Small intestine (tissue), 7 donors: ENCODE data around the gene STPG4. TPM values are rescaled to one million over a fixed set of nuclear protein-coding genes. Genes with fewer than 3 reads are reported as not detected.
"Not testable (repeated sequence)": the region's sequence is repeated elsewhere in the genome, so short reads cannot be mapped to it uniquely, and the experiment has no call there.

Source experiments
- DNase-seq, 2 donors: peaks; one replicate each; pipeline versions ENCODE4 v3.0.0 to v3.0.0-alpha.2; 2013
- FAIRE-seq: peaks from 2 replicates; lab custom pipeline; 2012; peaks lifted over from hg19 to GRCh38; lab: Jason Lieb, UNC
- H3K27ac ChIP-seq, 3 donors: one replicate each; pipeline ENCODE4 v1.5.1; 2013; ENCODE audit warnings: low read length in 2 of 3, mild to moderate bottlenecking in 2 of 3, control low read depth in 1 of 3, inconsistent platforms in 1 of 3, low read depth in 1 of 3, moderate library complexity in 1 of 3
- H3K27me3 ChIP-seq, 3 donors: one replicate each; pipeline ENCODE4 v1.6.1; 2013; ENCODE audit warnings: low read length in 3 of 3, inconsistent platforms in 1 of 3; ENCODE audit not compliant: control insufficient read depth in 3 of 3, insufficient read depth in 3 of 3
- H3K36me3 ChIP-seq, 3 donors: one replicate each; pipeline ENCODE4 v1.6.1; 2013; ENCODE audit warnings: low read length in 3 of 3, inconsistent platforms in 1 of 3, low read depth in 1 of 3, mild to moderate bottlenecking in 1 of 3, moderate library complexity in 1 of 3; ENCODE audit not compliant: control insufficient read depth in 3 of 3, insufficient read depth in 2 of 3
- H3K4me1 ChIP-seq, 3 donors: one replicate each; pipeline ENCODE4 v1.6.1; 2013; ENCODE audit warnings: low read length in 2 of 3, inconsistent platforms in 1 of 3, low read depth in 1 of 3, mild to moderate bottlenecking in 1 of 3, moderate library complexity in 1 of 3; ENCODE audit not compliant: control insufficient read depth in 3 of 3, insufficient read depth in 2 of 3
- H3K4me3 ChIP-seq, 3 donors: one replicate each; pipeline ENCODE4 v1.5.1; 2013; ENCODE audit warnings: low read length in 3 of 3, control low read depth in 1 of 3, inconsistent platforms in 1 of 3, low read depth in 1 of 3, mild to moderate bottlenecking in 1 of 3, moderate library complexity in 1 of 3
- H3K9me3 ChIP-seq, 2 donors: one replicate each; pipeline ENCODE4 v1.6.1; 2013; ENCODE audit warnings: low read depth in 1 of 2, low read length in 1 of 2; ENCODE audit not compliant: control insufficient read depth in 2 of 2, insufficient read depth in 1 of 2
- WGBS, 3 donors: extraction: QIAGEN DNeasy Blood & Tissue Kit; methylation state at CpG; one replicate each; pipeline ENCODE4 v1.1.7; 2013; 5-methylcytosine and 5-hydroxymethylcytosine counted together
- polyA plus RNA-seq, 4 donors: library from polyadenylated mRNA; stranded (reverse) in 3 of 4; unstranded in 1 of 4; fragments of 200-250 nt in 3 of 4; fragments of 120-200 nt in 1 of 4; gene quantifications; one replicate each; pipeline versions ENCODE4 v1.2.1 to v1.2.3, GENCODE V29; 2013
- donor health status: healthy with polysubstance abuse.
- donor health status: control.
- donor health status: control.
- donor health status: Bipolar disorder and iron deficiency.
- donor health status: healthy.

Gene STPG4
- polyA plus RNA-seq, 4 donors, result 0.06 to 0.12 TPM; not detected in 2

DNA sequence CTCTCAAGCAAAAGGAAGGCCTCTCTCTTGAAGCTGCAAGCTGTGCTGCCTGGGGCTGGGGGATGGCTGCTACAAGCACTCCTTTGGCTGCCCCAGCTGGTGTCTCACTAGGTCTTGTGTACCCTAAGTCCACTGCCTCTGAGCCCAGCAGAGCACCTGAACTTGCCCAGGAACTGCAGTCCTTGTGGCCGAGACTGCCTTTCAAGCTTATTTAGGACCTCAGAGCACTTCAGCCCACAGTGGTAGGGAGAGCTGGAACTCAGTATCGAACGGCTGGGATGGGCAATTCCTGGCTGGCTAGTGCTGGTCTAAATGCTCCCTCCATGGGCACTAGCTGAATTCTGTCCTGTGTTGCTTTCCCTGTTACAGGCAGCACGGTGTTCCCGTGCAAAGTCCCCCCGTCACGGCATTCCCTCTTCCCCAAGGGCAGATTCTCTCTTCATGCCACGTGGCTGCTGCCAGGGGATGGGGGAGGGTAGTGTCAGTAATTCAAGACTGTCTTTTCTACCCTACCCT, 25.9 kb downstream of the STPG4 start:
- no peak overlapping the region for H3K4me3 ChIP-seq
- H3K4me1 ChIP-seq, result peaks cover 0 to 10% (median 0%) of the 10 kb centered on the region in 3 donors
- FAIRE-seq (no peak), DNase-seq (peak in 1 of 2 donors; percentile 38)
- WGBS, 3 donors, result 68 to 82% (median 77%) methylated on average over 8 of the region's 8 CpGs
- no peaks in the 10 kb centered on the region for H3K36me3 ChIP-seq
- no peak overlapping the region for H3K27ac ChIP-seq
- peaks cover 0 to 11% of the 10 kb centered on the region in 2 donors for H3K9me3 ChIP-seq
- no peaks in the 10 kb centered on the region for H3K27me3 ChIP-seq

DNA sequence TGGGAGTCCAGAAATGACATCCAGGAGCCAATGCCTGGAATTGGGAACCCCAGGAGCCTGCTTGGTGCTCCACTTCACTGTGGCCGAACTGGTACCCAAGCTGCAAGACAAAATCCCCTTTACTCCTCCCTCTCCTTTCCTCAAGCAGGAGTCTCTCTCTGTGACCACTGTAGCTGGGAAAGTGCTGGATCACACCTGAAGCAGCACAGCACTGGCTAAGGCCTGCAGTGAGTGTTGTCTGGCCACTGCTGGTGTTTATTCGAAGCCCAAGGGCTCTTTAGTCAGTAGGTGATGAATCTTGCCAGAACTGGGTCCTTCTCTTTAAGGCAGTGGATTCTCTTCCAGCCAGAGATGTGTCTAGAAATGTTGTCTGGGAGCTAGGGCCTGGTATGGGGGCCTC, 26.4 kb downstream of the STPG4 start:
- no peak for DNase-seq
- Histone ChIP-seq H3K4me1 (peaks cover 0 to 10% (median 0%) of the 10 kb centered on the region in 3 donors), H3K27ac (no peak overlapping the region), H3K9me3 (peaks cover 0 to 11% of the 10 kb centered on the region in 2 donors), H3K27me3 (no peaks in the 10 kb centered on the region), H3K4me3 (no peak overlapping the region), H3K36me3 (no peaks in the 10 kb centered on the region)
- FAIRE-seq, result no peak
- 88 to 98% (median 95%) methylated on average over 2 of the region's 2 CpGs for WGBS, 3 donors

DNA sequence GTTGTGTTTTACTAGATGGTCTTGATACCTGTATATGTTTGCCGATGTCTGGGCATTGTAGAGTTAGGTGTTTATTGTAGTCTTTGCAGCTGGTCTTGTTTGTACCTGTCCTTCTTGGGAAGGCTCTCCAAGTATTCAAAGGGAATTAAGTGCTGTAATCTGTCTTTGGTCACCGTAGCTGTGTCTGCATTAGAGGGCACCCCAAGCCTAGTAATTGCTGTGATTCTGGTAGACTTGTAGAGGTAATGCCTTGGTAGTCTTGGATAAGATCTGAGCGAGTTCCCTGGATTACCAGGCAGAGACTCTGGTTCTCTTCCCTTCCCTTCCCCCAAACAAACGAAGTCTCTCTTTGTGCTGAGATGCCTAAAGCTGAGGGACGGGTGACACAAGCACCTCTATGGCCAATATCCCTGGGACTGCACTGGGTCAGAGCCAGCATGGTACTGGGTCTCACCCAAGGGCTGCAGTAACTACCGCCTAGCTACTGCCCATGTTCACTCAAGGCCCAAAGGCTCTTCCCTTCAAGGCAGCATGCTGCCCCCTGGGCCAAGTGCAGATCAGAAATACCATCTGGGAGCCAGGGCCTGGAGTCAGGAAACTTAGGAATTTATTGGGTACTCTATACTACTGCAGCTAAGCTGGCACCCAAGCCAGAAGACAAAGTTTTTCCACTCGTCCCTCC, 27.1 kb downstream of the STPG4 start:
- WGBS, 3 donors, result 72 to 83% (median 76%) methylated on average over 7 of the region's 7 CpGs
- Histone ChIP-seq H3K27me3 (no peaks in the 10 kb centered on the region), H3K9me3 (peaks cover 0 to 11% of the 10 kb centered on the region in 2 donors), H3K27ac (no peak overlapping the region), H3K4me3 (no peak overlapping the region), H3K4me1 (peaks cover 0 to 10% (median 0%) of the 10 kb centered on the region in 3 donors), H3K36me3 (no peaks in the 10 kb centered on the region)
- DNase-seq, result peak in 1 of 2 donors; percentile 18
- no peak for FAIRE-seq

DNA sequence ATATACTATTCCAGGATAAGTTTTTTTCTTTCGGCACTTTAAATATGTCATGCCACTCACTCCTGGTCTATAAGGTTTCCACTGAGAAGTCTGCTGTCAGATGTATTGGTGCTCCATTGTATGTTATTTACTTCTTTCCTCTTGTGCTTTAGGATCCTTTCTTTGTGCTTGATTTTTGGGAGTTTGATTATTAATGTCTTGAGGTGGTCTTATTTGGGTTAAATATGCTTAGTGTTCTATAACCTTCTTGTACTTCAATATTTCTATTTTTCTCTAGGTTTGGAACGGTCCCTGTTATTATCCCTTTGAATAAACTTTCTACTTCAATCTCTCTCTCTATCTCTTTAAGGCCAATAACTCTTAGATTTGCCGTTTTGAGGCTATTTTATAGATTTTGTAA, 28.3 kb downstream of the STPG4 start:
- DNase-seq (no peak), FAIRE-seq (no peak)
- Histone ChIP-seq H3K27ac (no peak overlapping the region), H3K9me3 (peaks cover 0 to 11% of the 10 kb centered on the region in 2 donors), H3K4me1 (peaks cover 0 to 10% (median 0%) of the 10 kb centered on the region in 3 donors), H3K4me3 (no peak overlapping the region), H3K36me3 (no peaks in the 10 kb centered on the region), H3K27me3 (no peaks in the 10 kb centered on the region)
- WGBS, 3 donors, result 89 to 97% (median 90%) methylated on average over 3 of the region's 3 CpGs

DNA sequence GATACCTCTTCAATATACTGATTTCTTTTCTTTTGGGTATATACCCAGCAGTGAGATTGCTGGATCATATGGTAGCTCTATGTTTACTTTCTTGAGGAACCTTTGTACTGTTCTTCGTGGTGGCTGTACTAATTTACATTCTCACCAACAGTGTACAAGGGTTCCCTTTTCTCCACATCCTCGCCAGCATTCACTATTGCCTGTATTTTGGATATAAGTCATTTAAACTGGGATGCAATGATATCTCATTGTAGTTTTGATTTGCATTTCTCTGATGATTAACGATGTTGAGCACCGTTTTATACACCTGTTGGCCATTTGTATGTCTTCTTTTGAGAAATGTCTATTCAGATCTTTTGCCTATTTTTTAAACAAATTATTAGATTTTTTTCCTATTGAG, 30.4 kb downstream of the STPG4 start:
- not testable (repeated sequence) for H3K4me3 ChIP-seq, FAIRE-seq, H3K36me3 ChIP-seq, H3K27me3 ChIP-seq, H3K4me1 ChIP-seq, H3K27ac ChIP-seq
- H3K9me3 ChIP-seq, result peaks cover 0 to 11% of the 10 kb centered on the region in 2 donors
- DNase-seq, result peak; percentile 18 to 54
- 17 to 65% (median 51%) methylated on average over 4 of the region's 4 CpGs for WGBS, 3 donors

DNA sequence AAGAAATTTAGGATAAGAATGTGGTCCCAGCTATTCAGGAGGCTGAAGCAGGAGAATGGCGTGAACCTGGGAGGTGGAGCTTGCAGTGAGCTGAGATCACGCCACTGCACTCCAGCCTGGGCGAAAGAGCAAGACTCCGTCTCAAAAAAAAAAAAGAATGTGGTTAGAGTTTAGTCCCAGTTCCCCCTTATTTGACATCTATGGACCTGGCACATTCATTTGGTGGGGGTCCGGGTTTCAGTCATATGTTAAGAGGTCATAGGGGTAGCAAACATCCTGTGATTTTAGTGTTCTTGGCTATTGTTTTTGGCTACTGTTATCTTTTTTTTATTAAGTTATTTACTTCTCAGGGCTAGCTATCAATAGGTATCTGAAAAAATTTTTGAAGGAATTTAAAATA, 34.7 kb downstream of the STPG4 start:
- DNase-seq, H3K36me3 ChIP-seq, H3K9me3 ChIP-seq, H3K4me1 ChIP-seq, H3K27me3 ChIP-seq, H3K4me3 ChIP-seq, FAIRE-seq, H3K27ac ChIP-seq: not testable (repeated sequence)
- 92 to 94% (median 93%) methylated on average over 5 of the region's 5 CpGs for WGBS, 3 donors

DNA sequence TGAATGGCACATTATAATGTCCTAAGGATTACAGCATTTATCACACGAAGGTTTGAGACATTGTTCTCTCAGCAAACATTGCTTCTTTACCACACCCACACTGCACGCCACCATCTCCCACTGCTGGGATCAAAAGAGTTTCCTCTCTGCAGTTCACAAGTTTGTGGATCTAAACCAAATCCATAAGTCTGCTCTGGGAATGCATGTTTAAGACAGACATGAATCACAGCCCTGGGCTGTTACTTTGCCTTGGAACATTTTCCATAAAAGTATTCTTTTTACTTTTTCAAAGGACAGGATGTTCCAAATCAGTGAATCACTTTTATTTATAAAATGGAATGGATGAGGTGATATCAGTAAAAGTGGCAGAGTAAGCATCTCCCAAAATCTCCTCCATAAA, 36.1 kb downstream of the STPG4 start:
- Histone ChIP-seq H3K4me3 (no peak overlapping the region), H3K4me1 (no peaks in the 10 kb centered on the region), H3K36me3 (no peaks in the 10 kb centered on the region), H3K27ac (no peak overlapping the region), H3K27me3 (no peaks in the 10 kb centered on the region), H3K9me3 (no peaks in the 10 kb centered on the region)
- peak in 1 of 2 donors; percentile 9 for DNase-seq
- no peak for FAIRE-seq
- 19 to 48% (median 36%) methylated on average over 2 of the region's 2 CpGs for WGBS, 3 donors

DNA sequence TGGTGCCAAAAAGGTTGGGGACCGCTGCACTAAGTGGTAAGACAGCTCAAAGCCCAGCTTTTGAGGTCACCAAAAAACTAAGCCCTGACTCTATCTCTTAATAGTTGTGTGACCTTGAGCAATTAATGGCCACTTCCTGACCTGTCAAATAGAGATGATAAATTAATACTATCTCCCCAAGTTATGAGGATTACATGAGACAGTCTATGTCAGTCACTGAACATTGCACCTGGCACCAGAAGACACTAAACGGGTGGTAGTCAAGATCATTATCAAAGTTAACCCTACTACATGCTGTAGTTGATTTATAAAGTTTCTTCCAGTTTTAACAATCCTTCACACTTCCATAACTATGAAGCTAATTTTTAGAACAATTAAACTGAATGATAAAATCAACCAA, 36.5 kb downstream of the STPG4 start:
- H3K27me3 ChIP-seq, result no peaks in the 10 kb centered on the region
- DNase-seq (no peak), FAIRE-seq (no peak)
- 12 to 55% (median 26%) methylated on average over 2 of the region's 2 CpGs for WGBS, 3 donors
- H3K9me3 ChIP-seq, result no peaks in the 10 kb centered on the region
- H3K27ac ChIP-seq, result no peak overlapping the region
- H3K36me3 ChIP-seq, result no peaks in the 10 kb centered on the region
- H3K4me3 ChIP-seq, result no peak overlapping the region
- H3K4me1 ChIP-seq, result no peaks in the 10 kb centered on the region
